ENCODE data around the gene CRYL1.

- no peak for TF ChIP-seq POLR2AphosphoS5 (IDR thresholded peaks at IDR 0.05; ENCODE audit: low read depth, low read length)
- no peak for TF ChIP-seq POLR2A (IDR thresholded peaks at IDR 0.05; ENCODE audit: low read depth, low read length)
- no peak for TF ChIP-seq TAF1 (IDR thresholded peaks at IDR 0.05; ENCODE audit: low read depth, low read length)
- TF ChIP-seq PAX5 (IDR thresholded peaks at IDR 0.05; ENCODE audit: insufficient read depth, low read length, severe bottlenecking), result no peak
- TF ChIP-seq SPI1 (IDR thresholded peaks at IDR 0.05; ENCODE audit: low read depth, low read length), result no peak
Measured at GRCh38 chr13:20573636-20574035, 48.0 kb upstream of the CRYL1 start.
